ENCODE results near the gene METRN. TPM values are rescaled to one million over a fixed set of nuclear protein-coding genes. Genes with fewer than 3 reads are reported as not detected.
A peak's percentile ranks its signal among the peaks of the same experiment; 100 is the strongest.
"Not testable (repeated sequence)": the region's sequence is repeated elsewhere in the genome, so short reads cannot be mapped to it uniquely, and the experiment has no call there.

Gene METRN
- total RNA-seq, 1 experiment from 2014 or later: 428 TPM

DNA sequence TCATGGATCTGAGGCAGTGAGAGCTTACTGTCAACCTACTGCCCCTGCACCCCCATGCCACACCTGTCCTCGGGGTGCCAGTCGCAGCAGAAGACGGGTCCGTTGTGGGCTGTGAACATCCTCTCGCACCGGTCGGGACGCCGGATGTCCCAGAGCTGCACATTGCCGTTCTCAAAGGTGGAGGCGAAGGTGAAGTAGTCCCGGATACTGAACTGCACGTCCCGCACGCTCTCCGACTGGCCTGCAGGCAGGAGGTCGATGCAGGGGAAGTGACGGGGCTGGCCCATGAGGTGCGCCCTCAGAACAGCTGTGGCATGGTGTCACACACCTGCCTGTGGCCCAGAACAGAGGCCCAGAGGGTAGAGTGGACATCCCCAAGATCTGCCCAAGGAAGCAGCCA, 27.4 kb upstream of the METRN start:
- no peak for DNase-seq (ENCODE audit: low spot score)
- in situ Hi-C loops (cut with HindIII; ENCODE audit: low sequenced_read_pairs): no loop called here

DNA sequence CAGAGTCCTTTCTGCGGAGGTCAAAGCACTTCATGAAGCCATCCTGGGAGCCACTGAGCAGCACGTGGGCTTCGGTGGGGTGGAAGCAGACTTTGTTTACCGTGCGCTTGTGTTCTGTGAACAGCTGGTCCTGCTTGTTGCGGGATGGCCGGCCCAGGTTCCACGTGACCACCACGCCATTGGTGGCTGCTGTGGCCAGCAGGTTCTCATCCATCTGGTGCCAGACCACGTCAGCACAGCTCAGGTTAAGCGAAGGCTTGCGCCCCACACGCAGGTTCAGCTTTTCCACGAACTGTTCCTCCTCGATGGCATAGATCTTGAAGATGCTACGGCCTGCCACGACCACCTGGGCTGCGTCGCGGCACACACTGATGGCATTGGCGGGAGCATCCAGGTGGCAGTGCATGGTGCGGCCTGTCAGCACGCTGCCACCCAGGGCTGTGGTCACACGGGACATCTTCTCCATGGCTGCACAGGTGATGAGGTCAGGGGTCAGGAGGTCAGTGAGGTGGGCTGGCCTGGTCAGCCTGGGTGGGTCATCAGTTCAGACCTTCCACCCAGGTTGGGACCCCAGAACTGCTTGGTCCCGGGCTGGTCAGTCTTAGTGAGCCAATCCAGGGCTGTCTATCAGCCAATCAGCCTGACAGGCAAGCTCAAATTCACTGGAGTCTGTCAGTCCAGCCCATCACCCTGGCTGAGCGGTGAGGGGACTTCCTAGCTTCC, 25.6 kb upstream of the METRN start:
- DNase-seq (ENCODE audit: low spot score): no peak
- in situ Hi-C loops (cut with HindIII; ENCODE audit: low sequenced_read_pairs): no loop called here

DNA sequence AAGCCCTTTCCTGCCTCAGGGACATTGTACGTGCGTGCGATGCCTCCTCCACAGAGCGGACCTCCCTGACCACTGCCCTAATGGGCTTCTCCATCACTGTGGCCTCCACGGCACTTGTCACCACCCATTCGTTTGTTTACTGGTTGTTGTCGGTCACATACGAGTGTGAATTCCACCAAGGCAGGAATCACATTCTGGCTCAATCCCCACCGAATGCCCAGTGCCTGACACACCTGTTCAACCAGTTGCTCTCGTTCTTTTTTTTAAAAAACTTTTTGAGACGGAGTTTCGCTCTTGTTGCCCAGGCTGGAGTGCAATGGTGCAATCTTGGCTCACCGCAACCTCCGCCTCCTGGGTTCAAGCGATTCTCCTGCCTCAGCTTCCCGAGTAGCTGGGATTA, 23.7 kb upstream of the METRN start:
- in situ Hi-C loops (cut with HindIII; ENCODE audit: low sequenced_read_pairs); DNase-seq (ENCODE audit: low spot score): not testable (repeated sequence)

DNA sequence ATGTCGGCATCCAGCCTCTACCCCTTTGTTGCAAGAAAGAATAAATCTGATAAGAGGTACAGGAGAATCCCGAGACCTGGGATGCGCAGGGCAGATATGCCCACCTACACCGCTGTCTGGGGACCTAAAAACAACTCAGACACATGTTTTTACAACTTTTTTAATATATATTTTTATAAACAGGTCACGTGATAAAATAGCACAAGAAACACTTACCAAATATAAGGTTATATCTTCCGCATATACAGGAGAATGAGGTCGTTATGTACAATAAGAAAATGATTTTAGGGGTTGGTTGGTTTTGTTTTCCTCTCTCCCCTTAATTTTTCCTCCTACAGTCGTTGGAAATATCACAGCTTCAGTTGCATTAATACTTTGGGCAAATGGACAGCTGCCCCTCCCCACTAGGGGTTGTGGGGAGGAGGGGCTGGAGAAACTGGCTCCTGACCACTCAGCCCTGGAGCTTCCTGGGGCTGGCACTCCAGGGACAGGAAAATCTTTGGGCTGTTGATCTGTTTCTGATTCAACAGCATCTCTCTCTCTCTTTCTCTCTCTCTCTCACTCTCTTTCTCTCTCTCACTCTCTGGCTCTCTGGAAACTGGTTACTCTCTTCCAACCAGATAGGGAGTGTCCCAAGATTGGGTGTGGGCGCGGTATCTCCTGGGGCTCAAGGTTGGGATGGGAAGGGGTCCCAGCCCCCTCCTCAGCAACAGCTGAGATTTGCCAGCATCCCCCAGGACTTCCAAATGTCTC, 22.4 kb upstream of the METRN start:
- no peak for DNase-seq (ENCODE audit: low spot score)
- in situ Hi-C loops (cut with HindIII; ENCODE audit: low sequenced_read_pairs): no loop called here

DNA sequence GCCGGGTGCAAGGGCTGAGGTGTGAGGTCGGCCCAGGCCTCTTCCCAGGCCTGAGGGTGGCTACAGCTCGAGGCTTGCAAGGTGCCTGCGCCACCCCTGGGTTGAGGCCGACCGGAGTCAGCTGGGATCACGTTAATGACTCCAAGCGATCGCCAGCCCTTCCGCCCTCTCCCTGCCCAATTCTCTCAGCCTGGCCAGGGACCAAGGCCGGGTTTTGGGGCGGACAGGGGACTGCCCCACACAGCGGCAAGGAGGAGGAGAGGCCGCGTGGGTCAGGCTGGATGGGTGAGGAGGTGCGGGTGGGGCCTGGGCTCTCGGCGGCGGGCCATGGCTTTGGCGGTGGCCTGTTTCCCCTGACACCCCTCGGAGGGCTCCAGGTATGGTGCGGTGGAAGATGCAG, 21.6 kb upstream of the METRN start:
- in situ Hi-C loops (cut with HindIII; ENCODE audit: low sequenced_read_pairs): no loop called here
- no peak for DNase-seq (ENCODE audit: low spot score)

DNA sequence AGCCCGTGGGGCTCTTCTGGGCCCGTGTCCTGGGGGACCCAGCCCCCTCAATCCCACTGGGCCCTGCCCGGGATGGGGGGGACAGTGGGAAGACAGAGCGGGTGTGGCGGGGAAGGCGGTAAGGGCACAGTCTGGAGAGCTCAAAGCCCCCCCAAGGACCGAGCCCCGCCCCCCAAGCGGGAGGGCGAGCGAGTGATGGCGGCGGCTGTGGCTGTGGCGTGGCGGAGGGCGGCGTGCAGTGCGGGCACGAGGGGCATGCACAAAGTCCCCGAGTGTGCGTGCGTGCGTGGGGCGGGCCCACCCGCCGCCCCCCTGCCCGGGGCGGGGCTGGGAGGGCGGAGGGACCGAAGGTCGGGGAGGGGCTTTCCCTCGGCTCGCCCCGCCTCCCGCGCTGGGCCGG, 21.2 kb upstream of the METRN start:
- no peak for DNase-seq (ENCODE audit: low spot score)
- in situ Hi-C loops (cut with HindIII; ENCODE audit: low sequenced_read_pairs): no loop called here

DNA sequence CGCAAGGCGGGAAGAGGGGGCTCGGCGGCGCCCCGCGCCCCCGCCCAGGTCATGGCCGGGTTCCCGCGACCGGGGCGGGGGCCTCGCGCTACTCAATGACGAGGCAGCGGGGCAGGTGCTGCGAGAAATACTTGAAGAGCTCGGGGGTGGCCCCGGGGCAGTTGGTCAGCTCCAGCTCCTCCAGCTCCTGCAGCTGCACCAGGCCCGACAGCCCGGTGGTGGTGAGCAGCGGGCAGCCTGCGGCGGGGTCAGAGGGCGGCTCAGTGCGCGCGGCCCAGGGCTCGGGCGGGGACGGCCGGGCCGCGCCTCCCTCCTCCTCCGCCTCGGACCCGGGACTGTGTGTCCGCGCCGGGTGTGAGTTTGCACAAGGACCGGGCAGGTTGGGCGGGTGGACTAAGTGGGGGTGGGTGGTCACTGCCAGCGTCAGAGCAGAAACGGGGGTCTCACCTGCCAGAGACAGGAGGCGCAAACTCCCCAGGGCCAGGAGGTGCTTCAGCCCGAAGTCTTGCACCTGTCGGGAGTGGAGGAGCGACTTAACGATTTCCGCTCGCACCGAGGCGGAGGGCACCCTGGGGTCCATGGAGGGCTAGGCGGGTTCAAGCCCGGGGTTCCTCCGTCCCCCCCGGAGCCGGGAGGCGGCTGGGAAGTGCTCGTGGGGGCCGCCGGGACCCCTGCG, 20.6 kb upstream of the METRN start:
- in situ Hi-C loops (cut with HindIII; ENCODE audit: low sequenced_read_pairs): no loop called here
- no peak for DNase-seq (ENCODE audit: low spot score)

DNA sequence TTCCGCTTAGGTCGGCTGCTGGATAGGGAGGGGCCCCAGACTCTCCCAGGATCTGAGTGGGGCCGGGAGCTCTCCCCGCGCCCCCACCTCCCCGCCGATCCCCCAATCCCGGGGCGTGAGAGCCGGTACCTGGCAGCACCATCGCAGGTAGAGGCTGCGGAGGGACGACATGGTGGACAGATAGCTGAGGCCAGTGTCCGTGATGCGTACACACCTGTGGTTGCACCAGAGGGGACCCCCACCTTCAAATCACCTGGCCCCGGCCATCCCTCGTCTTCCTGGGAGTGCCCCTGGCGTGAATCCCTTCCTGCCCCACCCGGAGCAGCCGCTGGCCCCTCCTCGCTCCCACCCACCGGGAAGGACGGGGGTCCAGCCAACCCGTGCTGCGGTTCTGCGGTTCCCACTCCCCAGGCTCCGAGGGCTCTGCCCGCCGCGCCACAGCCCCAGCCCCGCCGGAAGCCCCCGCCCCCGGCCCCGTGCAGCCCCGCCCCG, 20.0 kb upstream of the METRN start:
- in situ Hi-C loops (cut with HindIII; ENCODE audit: low sequenced_read_pairs): no loop called here
- DNase-seq (ENCODE audit: low spot score): no peak

DNA sequence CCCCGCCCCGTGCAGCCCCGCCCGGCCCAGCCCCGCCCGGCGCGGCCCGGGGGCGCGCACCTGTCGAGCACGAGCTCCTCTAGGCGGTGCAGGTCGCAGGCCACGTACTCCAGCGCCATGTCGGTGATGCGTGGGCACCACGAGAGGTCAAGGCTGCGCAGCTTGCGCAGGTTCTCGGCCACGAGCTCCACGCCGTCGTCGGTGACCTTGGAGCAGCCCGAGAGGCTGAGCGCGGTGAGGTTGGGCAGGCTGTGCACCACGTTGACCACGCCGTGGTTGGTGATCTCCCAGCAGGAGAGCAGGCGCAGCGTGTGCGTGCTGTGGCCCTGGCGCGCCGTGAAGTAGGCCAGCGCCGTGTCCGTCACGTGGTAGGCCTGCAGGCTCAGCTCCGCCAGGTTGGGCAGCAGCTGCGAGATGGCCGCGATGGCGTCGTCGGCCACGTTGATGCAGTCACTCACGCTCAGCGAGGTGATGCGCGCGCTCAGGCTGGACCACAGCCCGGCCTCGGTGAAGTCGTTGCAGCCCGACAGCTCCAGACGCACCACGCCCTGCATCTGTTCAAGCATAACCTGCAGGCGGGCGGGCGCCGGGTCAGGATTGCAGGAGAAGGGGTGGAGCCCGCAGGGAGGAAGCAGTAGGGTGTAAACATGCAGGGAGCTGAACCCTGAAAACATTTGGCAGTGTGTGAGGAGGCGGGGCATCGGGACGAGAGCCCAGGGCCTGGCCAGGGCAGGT, 19.4 kb upstream of the METRN start:
- DNase-seq (ENCODE audit: low spot score): peak; percentile 71
- in situ Hi-C loops (cut with HindIII; ENCODE audit: low sequenced_read_pairs): no loop called here

DNA sequence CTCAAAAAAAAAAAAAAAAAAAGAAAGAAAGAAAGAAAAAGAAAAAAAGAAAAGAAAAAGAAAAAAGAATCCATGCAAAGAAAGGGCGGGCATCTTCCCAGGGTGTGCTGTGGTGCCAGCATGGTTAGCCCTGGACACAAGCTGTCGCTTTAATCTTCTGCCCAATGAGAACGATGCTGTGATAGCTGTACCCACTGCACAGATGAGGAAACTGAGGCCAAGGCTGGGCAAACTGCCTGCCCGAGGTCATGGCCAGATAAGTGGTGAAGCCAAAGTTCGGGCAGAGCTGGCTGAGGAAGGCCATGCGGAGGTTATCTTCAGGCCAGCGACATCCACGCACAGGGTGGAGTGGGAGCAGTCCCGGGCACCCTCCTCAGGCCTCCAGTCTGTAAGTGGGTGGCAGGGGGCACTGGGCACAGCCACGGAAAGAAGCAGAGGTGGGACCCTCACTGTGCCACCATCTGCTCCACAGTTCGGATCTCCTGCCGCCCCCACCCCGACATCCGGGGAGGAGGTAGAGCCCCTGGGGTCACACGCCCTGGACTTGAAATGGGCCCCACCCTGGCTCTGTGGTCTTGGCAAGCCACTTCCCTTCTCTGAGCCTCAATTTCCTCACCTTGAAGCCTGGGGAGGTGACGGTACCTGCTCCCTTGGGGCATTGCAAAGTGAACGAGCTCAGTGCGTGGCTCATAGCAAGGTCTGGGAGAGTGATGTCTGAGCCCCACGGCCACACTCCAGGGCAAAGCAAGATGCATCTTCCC, 15.8 kb upstream of the METRN start:
- in situ Hi-C loops (cut with HindIII; ENCODE audit: low sequenced_read_pairs): no loop called here

DNA sequence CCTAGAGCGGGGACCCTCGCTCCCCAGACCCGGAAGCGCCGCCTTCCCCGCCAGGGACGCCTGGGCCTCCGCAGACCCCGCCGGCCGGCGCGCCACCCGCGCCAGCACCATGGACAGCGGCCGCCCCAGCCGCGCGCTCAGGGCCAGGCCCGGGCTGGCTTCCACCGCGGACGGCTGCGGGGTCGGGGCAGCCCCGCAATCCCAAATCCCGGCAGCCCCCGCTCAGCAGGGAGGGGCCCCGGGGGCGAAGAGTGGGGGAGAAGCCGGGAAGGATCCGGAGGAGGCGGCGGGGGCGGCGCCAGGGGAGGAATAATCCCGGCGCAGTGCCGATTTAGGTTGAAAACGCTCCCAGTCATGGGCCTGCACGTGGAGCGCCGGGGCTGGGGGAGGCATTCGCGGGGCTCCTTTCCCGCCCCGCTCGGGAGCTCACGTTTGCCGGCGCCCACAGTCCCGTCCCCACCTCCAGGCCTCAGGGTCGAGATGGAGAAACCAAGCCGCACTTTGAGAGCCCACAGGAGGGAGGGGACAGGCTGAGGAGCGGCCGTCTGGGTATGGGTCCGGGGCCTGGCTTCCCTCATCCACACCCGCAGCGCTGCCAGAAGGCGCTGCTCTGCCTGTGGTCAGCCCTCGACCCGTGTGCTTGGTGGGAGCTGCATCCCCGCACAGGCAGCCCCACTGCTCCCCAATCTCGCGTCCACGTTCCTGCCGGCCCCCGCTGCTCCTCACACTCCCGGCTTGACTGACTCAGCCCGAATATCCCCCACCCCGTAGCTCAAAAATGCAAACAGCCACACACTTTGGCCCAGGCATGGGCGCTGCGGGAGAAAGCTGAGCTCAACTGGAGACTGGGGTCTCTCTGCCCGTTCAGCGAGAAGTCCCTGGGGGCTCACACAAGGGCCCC, 14.0 kb upstream of the METRN start:
- in situ Hi-C loops (cut with HindIII; ENCODE audit: low sequenced_read_pairs): loop anchor here (25.0 kb wide), 1 partner anchor 161 kb away; no protein-coding TSS in a partner anchor
- DNase-seq (ENCODE audit: low spot score): no peak

More for the DNA sequence above, 15.8 kb upstream of the METRN start:
- no peak for DNase-seq (ENCODE audit: low spot score)

DNA sequence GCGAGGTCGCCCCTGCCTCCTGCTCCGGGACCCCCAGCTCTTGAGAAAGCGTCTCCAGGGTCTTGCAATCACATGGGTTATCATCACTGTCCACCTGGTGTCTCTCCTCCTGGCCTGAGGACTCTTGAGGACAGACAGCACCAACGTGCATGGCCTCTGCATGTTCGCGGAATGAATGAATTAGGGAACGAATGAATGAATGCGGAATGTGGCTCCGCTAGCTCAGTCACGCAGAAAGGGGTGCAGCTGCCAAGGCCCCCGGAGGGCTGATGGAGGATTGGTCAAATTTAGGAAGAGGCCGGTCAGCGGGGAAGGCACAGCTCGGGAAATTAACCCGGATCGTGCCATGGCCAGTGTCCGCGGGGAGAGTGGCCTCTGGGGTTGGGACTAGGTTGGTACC, 12.6 kb upstream of the METRN start:
- in situ Hi-C loops (cut with HindIII; ENCODE audit: low sequenced_read_pairs): loop anchor here (25.0 kb wide), 1 partner anchor 160 kb away; no protein-coding TSS in a partner anchor
- no peak for DNase-seq (ENCODE audit: low spot score)

DNA sequence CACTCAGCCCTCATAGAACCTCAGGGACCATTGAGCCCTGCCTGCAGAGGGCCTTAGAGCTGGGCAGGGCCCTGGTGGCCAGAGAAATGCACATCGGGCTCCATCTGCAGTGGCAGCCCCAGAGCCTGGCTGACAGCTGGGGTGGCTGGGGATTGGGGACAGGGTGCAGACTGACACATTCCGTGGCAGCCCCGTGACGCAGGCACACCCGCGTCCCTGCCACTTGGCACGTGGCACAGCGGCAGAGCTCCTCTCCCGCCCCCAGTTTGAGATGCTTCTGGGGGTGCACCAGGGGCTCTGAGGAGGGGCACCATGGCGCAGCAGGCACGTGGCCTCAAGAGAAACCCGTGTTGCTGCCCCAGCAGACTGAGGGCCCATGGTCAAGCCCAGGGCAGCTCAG, 11.5 kb upstream of the METRN start:
- no peak for DNase-seq (ENCODE audit: low spot score)
- in situ Hi-C loops (cut with HindIII; ENCODE audit: low sequenced_read_pairs): loop anchor here (25.0 kb wide), 1 partner anchor 159 kb away; no protein-coding TSS in a partner anchor

DNA sequence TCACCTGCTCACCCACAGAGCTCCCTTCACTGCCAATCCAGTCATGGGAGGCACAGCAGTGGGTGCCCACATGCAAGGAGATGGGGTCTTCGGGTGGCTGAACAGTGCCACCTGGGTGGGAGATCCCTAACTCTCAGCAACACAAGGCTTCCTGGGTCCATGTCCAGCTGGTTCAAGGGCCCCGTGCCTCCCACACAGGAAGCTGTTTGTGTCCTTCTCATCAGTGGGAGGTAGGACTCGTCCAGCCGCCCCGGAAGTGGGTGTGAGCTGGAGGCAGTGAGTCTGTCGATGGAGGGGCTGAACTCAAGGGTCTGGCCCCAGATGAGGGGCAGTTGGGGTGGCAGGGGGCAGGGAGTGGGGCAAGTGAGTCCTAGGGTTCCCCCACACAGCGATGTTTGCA, 10.9 kb upstream of the METRN start:
- no peak for DNase-seq (ENCODE audit: low spot score)
- in situ Hi-C loops (cut with HindIII; ENCODE audit: low sequenced_read_pairs): loop anchor here (25.0 kb wide), 1 partner anchor 158 kb away; no protein-coding TSS in a partner anchor

DNA sequence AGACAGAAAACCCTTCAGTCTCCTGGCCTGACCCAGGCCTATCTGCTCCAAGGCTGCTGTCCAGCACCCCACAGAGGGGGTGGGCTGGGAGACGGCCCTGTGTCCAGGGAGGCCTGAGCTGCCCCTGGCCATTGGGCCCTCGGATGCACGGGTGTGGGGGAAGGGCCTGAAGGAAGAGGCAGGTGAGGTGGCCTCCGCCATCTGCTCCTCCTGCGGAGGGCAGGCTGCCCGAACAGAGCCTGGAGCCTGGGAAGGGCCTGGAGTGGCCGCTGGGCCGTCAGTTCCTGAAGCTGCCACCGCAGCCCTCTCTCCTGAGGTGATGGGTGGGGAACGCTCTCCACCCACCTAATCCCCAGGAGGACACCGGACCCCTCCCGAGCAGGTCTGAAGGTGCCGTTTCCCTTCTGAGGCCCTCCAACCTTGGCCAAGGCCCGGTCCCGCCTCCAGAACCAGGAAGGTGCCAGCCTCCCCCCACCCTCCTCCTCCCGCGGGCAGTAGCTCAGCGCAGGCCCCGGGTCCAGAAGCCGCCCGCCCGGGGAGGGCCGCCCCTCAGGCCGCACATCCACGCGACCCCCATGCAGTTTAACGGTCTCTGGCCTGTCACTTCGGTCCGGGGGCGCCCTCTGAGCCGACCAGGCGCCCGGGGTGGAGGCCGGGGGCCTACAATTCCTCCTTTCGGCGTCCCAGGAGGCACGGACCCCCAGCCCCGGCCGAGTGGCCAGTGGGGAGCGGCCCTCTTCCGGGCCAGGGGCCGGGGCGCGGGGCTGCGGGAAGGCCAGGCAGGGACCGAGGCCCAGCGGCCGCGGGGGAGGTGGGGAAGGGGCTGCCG, 10.2 kb upstream of the METRN start:
- peak; percentile 84 for DNase-seq (ENCODE audit: low spot score)
- in situ Hi-C loops (cut with HindIII; ENCODE audit: low sequenced_read_pairs): loop anchor here (25.0 kb wide), 1 partner anchor 158 kb away; no protein-coding TSS in a partner anchor

DNA sequence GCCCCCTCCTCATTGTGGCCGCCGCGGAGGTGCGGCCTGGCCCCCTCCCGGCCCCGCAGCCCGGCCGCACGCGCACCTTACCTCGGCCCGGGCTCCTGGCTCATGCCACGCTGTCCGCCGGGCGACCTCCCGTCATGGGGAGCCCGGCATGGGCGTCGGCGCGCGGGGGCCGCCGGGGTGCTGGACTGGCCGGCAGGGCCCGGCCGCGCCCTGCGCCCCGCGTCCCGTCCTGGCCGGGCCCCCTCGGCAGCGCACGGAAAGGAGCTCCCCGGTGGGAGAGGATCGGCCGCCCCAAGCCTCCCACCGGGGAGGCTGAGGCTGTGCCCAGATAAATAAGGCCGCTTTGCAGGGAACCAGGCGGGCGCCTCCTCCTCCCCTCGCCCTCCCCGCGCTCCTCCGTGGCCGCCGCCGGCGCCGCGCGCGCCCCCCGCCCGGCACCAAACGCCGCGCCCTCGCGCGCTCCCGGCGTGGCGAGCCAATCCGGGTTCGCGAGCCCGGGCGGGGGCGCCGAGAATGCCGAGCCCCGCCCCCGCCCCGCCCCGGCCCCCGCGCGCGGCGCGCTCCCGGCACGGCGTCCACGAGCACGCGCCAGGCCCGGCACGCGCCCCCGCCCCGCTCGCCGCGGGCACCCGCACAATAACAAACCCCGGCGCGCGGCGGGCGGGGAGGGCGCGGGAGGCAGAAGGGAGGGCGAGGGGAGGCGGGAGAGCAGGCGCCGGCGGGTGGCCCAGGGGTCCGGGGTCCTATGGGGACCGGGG, 9.3 kb upstream of the METRN start, which contains the start of gene FBXL16:
Gene FBXL16 (minus strand): TSS at position 371 of the 758 bp plus-strand sequence. CDS start 8,396 bp downstream, outside the sequence.
- in situ Hi-C loops (cut with HindIII; ENCODE audit: low sequenced_read_pairs): loop anchor here (25.0 kb wide), 1 partner anchor 157 kb away; no protein-coding TSS in a partner anchor
- DNase-seq (ENCODE audit: low spot score): peak; percentile 79

Data from G401 (cell line).